Neural cell (in vitro differentiated cells): Measurements from ENCODE around the gene TNKS1BP1. TPM values are rescaled to one million over a fixed set of nuclear protein-coding genes. Genes with fewer than 3 reads are reported as not detected.
"Not testable (repeated sequence)": the region's sequence is repeated elsewhere in the genome, so short reads cannot be mapped to it uniquely, and the experiment has no call there.

ENCODE experiments used
- H2AFZ ChIP-seq: fragments of 200-600, 300-800 bp; sonication (generic), shearing (Covaris generic); 2 replicates; pipeline ENCODE4 v1.6.0; 2014; ENCODE audit warnings: low read depth, mild to moderate bottlenecking, antibody characterized with exemption, low read length, moderate library complexity
- H3F3A ChIP-seq: fragments of 200-600 bp; shearing (Covaris generic); 2 replicates; pipeline ENCODE4 v1.6.1; 2016; ENCODE audit warnings: mild to moderate bottlenecking, moderate library complexity, mixed read lengths, antibody characterized with exemption, low read length; ENCODE audit not compliant: insufficient read depth, poor library complexity, severe bottlenecking
- H3K27ac ChIP-seq: fragments of 200-600, 300-800 bp; sonication (generic), shearing (Covaris generic); 2 replicates; pipeline ENCODE4 v1.5.1; 2014; ENCODE audit warnings: mild to moderate bottlenecking, low read length, moderate library complexity
- H3K27me3 ChIP-seq: fragments of 300-800, 200-600 bp; sonication (generic), shearing (Covaris generic); 2 replicates; pipeline ENCODE4 v1.6.0; 2014; ENCODE audit warnings: mild to moderate bottlenecking, low read depth, low read length, moderate library complexity; ENCODE audit not compliant: insufficient read depth
- H3K36me3 ChIP-seq: fragments of 300-800, 200-600 bp; sonication (generic), shearing (Covaris generic); 2 replicates; pipeline ENCODE4 v1.5.1; 2014; ENCODE audit warnings: mild to moderate bottlenecking, antibody characterized with exemption, low read length, moderate library complexity; ENCODE audit not compliant: insufficient read depth
- H3K4me2 ChIP-seq: fragments of 300-800, 200-600 bp; sonication (generic), shearing (Covaris generic); 2 replicates; pipeline ENCODE4 v1.6.0; 2014; ENCODE audit warnings: mild to moderate bottlenecking, low read length
- H3K4me3 ChIP-seq: fragments of 300-800, 200-600 bp; sonication (generic), shearing (Covaris generic); 2 replicates; pipeline ENCODE4 v1.5.1; 2014; ENCODE audit warnings: mild to moderate bottlenecking, low read length, moderate library complexity
- H3K79me2 ChIP-seq: fragments of 200-600 bp; shearing (Covaris generic); replicated peaks from 2 replicates; pipeline ENCODE4 v1.6.0; 2014; ENCODE audit warnings: mild to moderate bottlenecking, low read length, moderate library complexity; ENCODE audit not compliant: insufficient read depth
- H3K9ac ChIP-seq: fragments of 300-800, 200-600 bp; sonication (generic), shearing (Covaris generic); 2 replicates; pipeline ENCODE4 v1.6.1; 2016; ENCODE audit warnings: mild to moderate bottlenecking, low read length, mixed read lengths
- H3K9me2 ChIP-seq: fragments of 200-600 bp; shearing (Covaris generic); 2 replicates; pipeline ENCODE4 v1.6.1; 2016; ENCODE audit warnings: mild to moderate bottlenecking, low read length, mixed read lengths; ENCODE audit not compliant: insufficient read depth
- H3K9me3 ChIP-seq: fragments of 200-600, 300-800 bp; sonication (generic), shearing (Covaris generic); 2 replicates; pipeline ENCODE4 v1.6.1; 2016; ENCODE audit warnings: mild to moderate bottlenecking, mixed run types, low read length, moderate library complexity, mixed read lengths
- H4K20me1 ChIP-seq: fragments of 200-600 bp; shearing (Covaris generic); 2 replicates; pipeline ENCODE4 v1.6.1; 2016; ENCODE audit warnings: mild to moderate bottlenecking, mixed run types; ENCODE audit not compliant: insufficient read depth
- CTCF ChIP-seq: fragments of 450-650 bp; IDR thresholded peaks from 2 replicates; pipeline ENCODE4 v1.5.1; 2014; ENCODE audit warnings: antibody characterized with exemption, mild to moderate bottlenecking, moderate library complexity; ENCODE audit not compliant: poor library complexity, severe bottlenecking
- EP300 ChIP-seq: fragments of 450-650 bp; conservative IDR thresholded peaks from 2 replicates; pipeline ENCODE4 v1.6.1; 2014; ENCODE audit warnings: antibody characterized with exemption, mild to moderate bottlenecking, moderate library complexity; ENCODE audit not compliant: poor library complexity, severe bottlenecking
- EZH2 ChIP-seq: fragments of 200-600, 300-800 bp; shearing (Covaris generic), sonication (generic); IDR thresholded peaks from 2 replicates; pipeline ENCODE4 v1.6.1; 2014; ENCODE audit warnings: antibody characterized with exemption, low read length, borderline replicate concordance, mild to moderate bottlenecking; ENCODE audit not compliant: insufficient read depth, poor library complexity, severe bottlenecking
- MXI1 ChIP-seq: fragments of 450-650 bp; conservative IDR thresholded peaks from 2 replicates; pipeline ENCODE4 v1.6.1; 2014; ENCODE audit warnings: antibody characterized with exemption, mild to moderate bottlenecking; ENCODE audit not compliant: poor library complexity, severe bottlenecking
- RAD21 ChIP-seq: fragments of 450-650 bp; conservative IDR thresholded peaks from 2 replicates; pipeline ENCODE4 v1.6.1; 2014; ENCODE audit warnings: antibody characterized with exemption, mild to moderate bottlenecking, moderate library complexity
- REST ChIP-seq: IDR thresholded peaks from 2 replicates; pipeline ENCODE4 v1.6.1; 2012; ENCODE audit warnings: borderline replicate concordance
- SMC3 ChIP-seq: fragments of 450-650 bp; conservative IDR thresholded peaks from 2 replicates; pipeline ENCODE4 v1.6.1; 2014; ENCODE audit warnings: antibody characterized with exemption, mild to moderate bottlenecking, moderate library complexity; ENCODE audit not compliant: poor library complexity
- TAF1 ChIP-seq: IDR thresholded peaks from 2 replicates; pipeline ENCODE4 v1.6.1; 2012; ENCODE audit warnings: low read depth
- polyA plus RNA-seq: library from polyadenylated mRNA; depleted of rRNA; stranded (reverse); fragments of >200 nt; gene quantifications from 2 replicates; pipeline ENCODE4 v1.2.3, GENCODE V29; 2014

Gene TNKS1BP1
- polyA plus RNA-seq, 1 donor from 2014 or later = 8.9 TPM

- H3K9me3 ChIP-seq = no peaks in the 10 kb centered on the region
- H3K27ac ChIP-seq = no peak overlapping the region
- no peak overlapping the region for H3K4me2 ChIP-seq
- H3K4me3 ChIP-seq = no peak overlapping the region
- H3K27me3 ChIP-seq = no peaks in the 10 kb centered on the region
- H2AFZ ChIP-seq = no peak overlapping the region
- peaks cover 6% of the 10 kb centered on the region for H3K36me3 ChIP-seq
- H4K20me1 ChIP-seq = no peaks in the 10 kb centered on the region
- no peak overlapping the region for H3K9ac ChIP-seq
- H3F3A ChIP-seq = no peaks in the 10 kb centered on the region
- no peaks in the 10 kb centered on the region for H3K79me2 ChIP-seq
- H3K9me2 ChIP-seq = no peaks in the 10 kb centered on the region
- no peak for TF ChIP-seq MXI1
- no peak for TF ChIP-seq EP300
- no peak for TF ChIP-seq CTCF
- no peak for TF ChIP-seq TAF1
- TF ChIP-seq REST = no peak
- no peak for TF ChIP-seq EZH2
Measured at GRCh38 chr11:57299150-57299737, 25.5 kb downstream of the TNKS1BP1 start.

- Histone ChIP-seq H3K27me3 (no peaks in the 10 kb centered on the region), H3K9me2 (no peaks in the 10 kb centered on the region), H3F3A (no peaks in the 10 kb centered on the region), H3K9ac (no peak overlapping the region), H3K27ac (no peak overlapping the region), H3K36me3 (peaks cover 6% of the 10 kb centered on the region), H3K4me2 (no peak overlapping the region), H2AFZ (no peak overlapping the region), H3K4me3 (no peak overlapping the region), H4K20me1 (no peaks in the 10 kb centered on the region), H3K79me2 (no peaks in the 10 kb centered on the region), H3K9me3 (no peaks in the 10 kb centered on the region)
- no peak for TF ChIP-seq SMC3
- TF ChIP-seq RAD21 = no peak
- TF ChIP-seq TAF1 = no peak
- TF ChIP-seq MXI1 = no peak
- no peak for TF ChIP-seq CTCF
- TF ChIP-seq EP300 = no peak
Measured at GRCh38 chr11:57297221-57297620, 27.5 kb downstream of the TNKS1BP1 start.

GRCh38 chr11:57296205-57296604, 28.5 kb downstream of the TNKS1BP1 start:
- not testable (repeated sequence) for H2AFZ ChIP-seq, H3K27ac ChIP-seq, H3K36me3 ChIP-seq, H3K4me3 ChIP-seq, H3K9me2 ChIP-seq, H3K4me2 ChIP-seq, H3K9me3 ChIP-seq, H3K79me2 ChIP-seq, H4K20me1 ChIP-seq, H3K27me3 ChIP-seq, H3K9ac ChIP-seq, H3F3A ChIP-seq
